K562 (cell line): ENCODE data around the gene FHIT.

ENCODE experiments used
- CTCF ChIP-seq, 3 experiments: IDR thresholded peaks in 2 of 3; conservative IDR thresholded peaks in 1 of 3; 2 replicates each; pipeline ENCODE4 v1.5.1; 2011 to 2012; ENCODE audit warnings: low read length in 3 of 3, mild to moderate bottlenecking in 3 of 3, control low read depth in 2 of 3, improper control_type of control experiment in 1 of 3, inconsistent platforms in 1 of 3, low read depth in 1 of 3, mixed read lengths in 1 of 3, moderate library complexity in 1 of 3; ENCODE audit not compliant: insufficient read depth in 2 of 3
- PML ChIP-seq: IDR thresholded peaks from 2 replicates; pipeline ENCODE4 v1.6.1; 2012; ENCODE audit warnings: low read length, inconsistent platforms

GRCh38 chr3:59782664-59783063 is 1468.6 kb downstream of the FHIT start:
- TF ChIP-seq PML, result no peak
- no peak for TF ChIP-seq CTCF (IDR thresholded peaks at IDR 0.05 in 2 of 3, conservative IDR thresholded peaks at IDR 0.05 in 1 of 3; ENCODE audit: insufficient read depth in 2 of 3, low read depth in 1 of 3, low read length in 3 of 3)
